Glutamatergic neuron (in vitro differentiated cells): ENCODE measurements around the gene AMOTL2. TPM values are rescaled to one million over a fixed set of nuclear protein-coding genes. Genes with fewer than 3 reads are reported as not detected.

Source experiments
- DNase-seq: peaks from one replicate; pipeline ENCODE4 v3.0.0; 2022
- H3K27ac Mint-ChIP-seq: one replicate; pipeline ENCODE4 v1.8.0; 2020; ENCODE audit warnings: mild to moderate bottlenecking, mixed read lengths, inconsistent platforms; ENCODE audit not compliant: unreplicated experiment
- H3K27me3 Mint-ChIP-seq: one replicate; pipeline ENCODE4 v1.8.0; 2020; ENCODE audit warnings: mild to moderate bottlenecking, moderate library complexity, mixed read lengths, inconsistent platforms; ENCODE audit not compliant: unreplicated experiment
- H3K36me3 Mint-ChIP-seq: one replicate; pipeline ENCODE4 v1.8.0; 2020; ENCODE audit warnings: mild to moderate bottlenecking, mixed read lengths, inconsistent platforms; ENCODE audit not compliant: unreplicated experiment
- H3K4me1 Mint-ChIP-seq: one replicate; pipeline ENCODE4 v1.8.0; 2020; ENCODE audit warnings: mild to moderate bottlenecking, low read depth, mixed read lengths, inconsistent platforms; ENCODE audit not compliant: unreplicated experiment
- H3K4me3 Mint-ChIP-seq: one replicate; pipeline ENCODE4 v1.8.0; 2020; ENCODE audit warnings: mild to moderate bottlenecking, mixed read lengths, inconsistent platforms; ENCODE audit not compliant: unreplicated experiment
- H3K9me3 Mint-ChIP-seq: one replicate; pipeline ENCODE4 v1.8.0; 2020; ENCODE audit warnings: mild to moderate bottlenecking, moderate library complexity, mixed read lengths, inconsistent platforms; ENCODE audit not compliant: unreplicated experiment
- CTCF ChIP-seq: fragments of 200-600 bp; sonication (generic); IDR thresholded peaks from one replicate; pipeline ENCODE4 v1.5.0; 2021; ENCODE audit not compliant: partially characterized antibody, unreplicated experiment
- total RNA-seq: library from RNA; stranded (reverse); fragmentation: NEBNext Ultra II Directional; extraction: Animal tissue kit (Norgen Biotek cat#: 25700); gene quantifications from one replicate; pipeline ENCODE4 v1.2.1, GENCODE V29; 2021; ENCODE audit not compliant: unreplicated experiment

AMOTL2 gene
- total RNA-seq, 1 donor from 2014 or later = 38.1 TPM

GRCh38 chr3:134376385-134376765 lies 2.1 kb upstream of the AMOTL2 start:
- Mint-ChIP-seq H3K4me1 (peaks cover 9% of the 10 kb centered on the region), H3K36me3 (no peaks in the 10 kb centered on the region), H3K27ac (no peak overlapping the region), H3K9me3 (peaks cover 23% of the 10 kb centered on the region), H3K4me3 (no peak overlapping the region), H3K27me3 (peaks cover 29% of the 10 kb centered on the region)
- TF ChIP-seq CTCF = no peak
- no peak for DNase-seq

- H3K4me1 Mint-ChIP-seq = peaks cover 11% of the 10 kb centered on the region
- peaks cover 29% of the 10 kb centered on the region for H3K27me3 Mint-ChIP-seq
- H3K9me3 Mint-ChIP-seq = peaks cover 24% of the 10 kb centered on the region
- DNase-seq = no peak
- H3K36me3 Mint-ChIP-seq = no peaks in the 10 kb centered on the region
- H3K4me3 Mint-ChIP-seq = peak overlapping the region; percentile 89
- TF ChIP-seq CTCF = no peak
- no peak overlapping the region for H3K27ac Mint-ChIP-seq
Measured at GRCh38 chr3:134375582-134376384, 1.5 kb upstream of the AMOTL2 start.

- Mint-ChIP-seq H3K4me1 (peaks cover 11% of the 10 kb centered on the region), H3K4me3 (peak overlapping the region; percentile 89), H3K27ac (peak overlapping the region; percentile 62), H3K27me3 (peaks cover 29% of the 10 kb centered on the region), H3K9me3 (peaks cover 24% of the 10 kb centered on the region), H3K36me3 (no peaks in the 10 kb centered on the region)
- no peak for DNase-seq
- no peak for TF ChIP-seq CTCF
Measured at GRCh38 chr3:134374791-134375581, 739 bp upstream of the AMOTL2 start.

- peaks cover 11% of the 10 kb centered on the region for H3K4me1 Mint-ChIP-seq
- peaks cover 31% of the 10 kb centered on the region for H3K27me3 Mint-ChIP-seq
- H3K9me3 Mint-ChIP-seq = peaks cover 24% of the 10 kb centered on the region
Measured at GRCh38 chr3:134373271-134374104, 759 bp downstream of the AMOTL2 start.

More at GRCh38 chr3:134373271-134374104, 759 bp downstream of the AMOTL2 start:
- H3K4me3 Mint-ChIP-seq = peak overlapping the region; percentile 94
- peaks cover 7% of the 10 kb centered on the region for H3K36me3 Mint-ChIP-seq
- peak; percentile 80 for DNase-seq
- peak overlapping the region; percentile 84 for H3K27ac Mint-ChIP-seq
- TF ChIP-seq CTCF = no peak
